ENCODE measurements around the gene DOP1A. TPM values are rescaled to one million over a fixed set of nuclear protein-coding genes. Genes with fewer than 3 reads are reported as not detected.
"Not testable (repeated sequence)": the region's sequence is repeated elsewhere in the genome, so short reads cannot be mapped to it uniquely, and the experiment has no call there.

DOP1A gene
- total RNA-seq, 1 experiment from 2014 or later, result 20.1 TPM

DNA sequence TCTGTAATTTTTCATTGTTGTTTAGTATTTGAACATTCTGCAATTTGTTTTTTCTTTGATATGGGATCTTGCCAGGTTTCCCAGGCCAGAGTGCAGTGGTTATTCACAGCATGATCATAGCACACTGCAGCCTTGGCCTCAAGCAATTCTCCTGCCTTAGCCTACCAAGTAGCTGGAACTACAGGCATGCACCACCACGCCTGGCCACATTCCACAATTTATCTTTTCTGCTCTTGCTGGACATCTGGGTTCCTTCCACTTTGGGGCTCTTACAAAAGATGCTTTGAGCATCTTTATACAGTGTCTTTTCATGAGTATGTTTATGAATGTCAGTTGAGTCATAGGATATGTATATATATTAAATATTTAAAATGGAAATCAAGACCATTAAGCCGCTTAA lies 83.6 kb downstream of the DOP1A start:
- no peak for DNase-seq (ENCODE audit: low read depth)

DNA sequence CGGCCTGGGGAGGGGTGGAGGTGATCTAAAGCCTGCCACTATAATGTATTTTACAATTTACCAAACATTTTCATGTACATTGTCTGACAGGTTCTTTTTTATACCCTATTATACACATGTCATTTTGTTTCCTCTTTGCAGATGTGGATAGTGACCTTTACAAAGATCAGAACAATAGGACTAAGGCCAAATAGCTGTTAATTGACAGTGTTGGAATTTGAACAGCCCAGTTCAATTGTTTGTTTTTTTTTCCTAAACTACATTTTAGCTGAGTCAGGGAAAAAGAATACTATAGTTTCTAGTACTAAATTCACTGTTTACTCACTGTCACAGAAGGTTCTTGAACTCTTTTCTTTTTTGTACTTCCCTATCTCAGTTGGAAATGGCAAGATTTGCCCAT lies 85.4 kb downstream of the DOP1A start:
- DNase-seq (ENCODE audit: low read depth), result no peak

DNA sequence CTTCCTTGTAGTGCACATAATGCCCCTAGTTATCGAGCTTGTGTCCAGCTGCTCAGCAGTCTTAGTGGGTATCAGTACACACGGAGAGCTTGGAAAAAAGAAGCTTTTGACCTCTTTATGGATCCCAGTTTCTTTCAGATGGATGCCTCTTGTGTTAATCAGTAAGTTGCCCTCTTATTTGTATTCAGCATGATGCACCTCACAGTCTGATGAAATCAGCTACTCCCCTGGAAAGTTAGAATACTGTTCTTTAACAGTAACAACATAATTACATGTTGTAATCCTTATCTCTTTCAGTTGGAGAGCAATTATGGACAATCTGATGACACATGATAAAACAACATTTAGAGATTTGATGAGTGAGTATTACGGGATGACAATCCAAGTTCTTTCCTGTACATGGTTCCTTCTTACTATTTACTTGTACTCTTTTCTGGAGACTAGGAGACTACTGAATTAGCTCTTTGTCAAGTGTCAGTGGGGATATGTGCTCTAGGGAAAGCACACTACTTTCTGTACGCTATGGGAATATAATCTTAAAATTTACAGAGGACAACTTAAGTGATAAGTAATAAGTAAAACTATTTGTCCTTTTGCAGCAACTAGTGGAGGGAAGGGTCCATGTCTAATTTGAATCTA lies 86.5 kb downstream of the DOP1A start:
- peak; percentile 2 for DNase-seq (ENCODE audit: low read depth)

DNA sequence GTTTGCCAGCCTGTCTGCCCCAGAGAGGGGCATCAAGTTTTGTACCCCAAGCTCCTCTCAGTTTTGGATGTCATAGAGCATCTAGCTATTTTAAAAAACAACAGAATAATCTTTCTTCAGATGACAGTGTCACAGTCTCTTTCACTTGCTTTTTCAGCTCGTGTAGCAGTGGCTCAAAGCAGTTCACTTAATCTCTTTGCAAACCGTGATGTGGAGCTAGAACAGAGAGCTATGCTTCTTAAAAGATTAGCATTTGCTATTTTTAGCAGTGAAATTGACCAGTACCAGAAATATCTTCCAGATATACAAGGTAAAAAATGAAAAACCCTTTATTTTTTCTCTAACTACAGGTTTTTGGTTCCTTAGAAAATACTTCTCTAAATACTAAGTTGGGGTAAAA lies 88.3 kb downstream of the DOP1A start:
- DNase-seq (ENCODE audit: low read depth), result no peak

DNA sequence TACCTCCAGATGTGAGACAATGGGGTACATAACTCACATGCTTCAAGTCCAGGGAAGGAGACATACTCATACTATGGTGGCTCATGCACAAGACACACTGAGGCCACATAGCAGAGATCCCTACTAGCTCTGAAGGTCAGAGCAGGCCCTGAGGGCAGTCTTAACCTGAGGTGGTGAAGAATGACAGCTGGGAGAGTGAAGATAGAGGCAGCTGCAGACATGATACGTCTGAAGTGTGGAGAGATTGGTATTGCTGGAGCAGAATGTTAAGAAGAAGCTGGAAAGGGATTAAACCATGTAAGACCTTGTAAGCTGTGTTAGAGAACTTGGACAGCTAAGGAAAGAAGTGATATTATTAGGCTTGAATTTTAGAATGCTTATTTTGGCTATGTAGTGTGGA lies 92.7 kb downstream of the DOP1A start:
- no peak for DNase-seq (ENCODE audit: low read depth)

DNA sequence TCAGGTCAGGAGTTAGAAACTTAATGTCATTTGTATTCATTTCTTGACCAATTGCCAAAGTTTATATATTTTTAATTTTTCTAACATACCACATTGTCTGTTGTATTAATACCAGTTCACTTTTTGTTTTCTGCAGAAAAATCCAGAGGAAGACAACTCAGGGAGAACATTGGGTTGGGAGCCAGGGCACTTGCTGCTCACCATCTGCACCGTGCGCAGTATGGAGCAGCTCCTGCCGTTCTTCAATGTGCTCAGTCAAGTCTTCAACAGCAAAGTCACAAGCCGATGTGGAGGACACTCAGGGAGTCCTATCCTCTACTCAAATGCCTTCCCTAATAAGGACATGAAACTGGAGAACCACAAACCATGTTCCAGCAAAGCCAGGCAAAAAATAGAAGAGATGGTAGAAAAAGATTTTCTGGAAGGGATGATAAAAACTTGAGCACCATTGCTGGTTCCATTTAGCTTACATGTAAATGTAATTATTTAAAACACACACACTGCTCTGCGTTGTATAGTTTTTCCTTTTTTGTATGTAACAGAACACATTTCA lies 100.3 kb downstream of the DOP1A start:
- no peak for DNase-seq (ENCODE audit: low read depth)

DNA sequence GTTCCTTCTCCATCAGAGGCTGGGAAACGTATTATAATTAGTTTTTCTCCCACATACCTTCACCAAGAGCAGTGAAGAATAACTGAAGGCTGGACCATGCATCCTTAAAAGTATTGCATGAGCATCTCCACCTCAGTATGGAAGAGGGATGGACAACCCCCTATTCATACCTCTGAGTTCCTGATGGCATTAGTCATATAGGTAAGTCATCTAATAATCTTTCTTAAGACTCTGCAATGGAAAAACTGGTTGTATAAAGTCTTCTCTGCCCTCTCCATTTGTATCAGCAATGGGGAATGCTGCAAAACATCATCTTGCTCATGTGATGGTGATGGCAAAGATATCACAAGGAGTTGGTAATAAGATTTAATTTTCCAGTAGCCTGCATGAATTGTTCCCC lies 101.1 kb downstream of the DOP1A start:
- no peak for DNase-seq (ENCODE audit: low read depth)

DNA sequence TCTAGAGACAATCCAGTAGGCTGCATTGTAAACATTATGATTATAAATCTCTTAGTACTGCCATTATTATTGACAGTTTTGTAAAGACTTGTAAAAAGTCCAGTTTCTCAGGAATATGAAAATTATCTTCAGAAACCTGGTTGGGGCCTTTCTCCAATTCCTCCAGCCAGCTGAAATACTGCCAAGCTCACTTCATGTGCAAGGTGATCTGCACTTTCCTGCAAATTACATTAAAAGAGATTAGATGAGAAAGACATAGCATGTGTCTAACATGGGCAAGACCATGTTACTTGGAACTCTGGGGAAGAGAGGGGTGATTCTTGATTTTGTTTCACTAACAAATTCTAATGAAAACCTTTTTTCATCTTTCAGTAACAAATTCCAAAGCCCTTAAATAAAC lies 101.6 kb downstream of the DOP1A start:
- DNase-seq (ENCODE audit: low read depth), result no peak

DNA sequence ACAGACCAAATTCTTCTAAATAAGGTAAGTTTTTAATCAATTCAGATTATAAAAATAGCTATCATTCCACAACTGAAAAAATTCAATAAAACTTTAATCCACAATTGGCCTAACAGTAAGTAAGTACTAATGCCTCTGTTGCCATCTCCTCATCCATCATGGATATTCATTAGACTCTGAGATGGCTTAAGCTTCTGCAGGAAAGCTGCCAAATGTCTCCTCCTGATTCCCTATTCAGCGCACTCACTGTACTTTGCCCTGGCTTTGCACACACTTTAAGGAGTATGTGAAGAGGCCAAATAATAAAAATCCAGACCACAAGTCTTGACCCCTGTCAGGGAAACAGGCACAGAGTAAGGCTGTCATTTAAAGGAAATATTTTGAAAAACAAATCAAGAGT lies 102.0 kb downstream of the DOP1A start:
- DNase-seq (ENCODE audit: low read depth), result no peak

DNA sequence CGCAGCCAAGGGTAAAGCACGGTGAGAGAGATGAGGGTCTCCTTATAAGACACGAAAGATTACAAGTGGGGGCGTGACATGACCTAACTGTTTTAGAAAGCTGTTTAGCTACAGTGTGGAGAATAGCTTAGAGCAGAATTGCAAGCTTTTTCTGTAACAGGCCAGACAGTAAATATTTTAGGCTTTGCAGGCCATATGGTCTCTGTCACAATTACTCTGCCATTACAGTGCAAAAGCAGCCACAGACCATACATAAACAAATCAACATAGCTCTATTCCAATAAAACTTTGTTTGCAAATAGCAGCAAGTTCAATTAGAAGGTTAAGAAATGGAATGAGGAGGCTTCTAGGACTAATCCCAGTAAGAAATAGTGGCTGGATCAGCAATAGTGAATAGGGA lies 108.8 kb downstream of the DOP1A start:
- DNase-seq (ENCODE audit: low read depth), result no peak

DNA sequence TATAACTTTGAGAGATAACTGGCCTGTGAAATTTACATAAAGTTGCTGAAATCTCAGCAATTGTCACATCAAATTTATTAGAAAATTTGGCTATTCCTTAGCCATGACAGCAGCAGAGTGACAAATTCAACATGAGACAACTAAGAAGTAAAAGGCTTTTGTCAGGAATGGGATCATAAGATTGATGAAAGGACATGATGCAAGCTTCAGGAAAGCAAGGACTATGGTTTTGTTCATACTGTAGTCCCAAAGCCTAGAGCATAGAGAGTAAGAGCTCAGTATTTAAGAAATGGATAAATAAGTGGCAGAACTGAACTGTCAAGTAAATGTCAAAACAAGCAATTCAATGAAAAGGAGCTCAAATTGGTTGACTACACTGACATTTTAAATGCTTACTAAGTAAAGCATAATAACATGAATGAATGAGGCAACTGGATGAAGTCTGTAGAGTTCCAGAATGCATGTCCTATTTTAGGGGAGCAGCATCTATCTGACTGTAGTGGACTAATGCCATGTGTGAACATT lies 113.0 kb downstream of the DOP1A start:
- no peak for DNase-seq (ENCODE audit: low read depth)

DNA sequence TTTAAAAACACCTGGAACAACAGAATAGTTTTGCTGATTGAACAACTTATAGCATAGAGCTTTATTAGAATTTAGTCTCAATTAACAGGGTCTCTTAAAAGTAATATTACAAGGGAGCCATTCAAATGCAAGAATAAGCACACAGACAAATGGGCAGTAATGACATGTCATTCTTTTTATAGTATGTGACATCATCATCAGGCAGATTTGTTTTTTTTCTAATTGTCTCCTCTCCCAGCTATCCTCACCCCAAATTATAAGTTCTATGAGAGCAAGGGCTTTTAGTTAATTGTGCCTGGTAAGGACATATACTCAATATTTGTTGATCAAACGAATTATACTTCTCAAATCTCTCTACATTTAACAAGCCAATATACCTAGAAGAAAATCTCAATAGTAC lies 114.6 kb downstream of the DOP1A start:
- no peak for DNase-seq (ENCODE audit: low read depth)

DNA sequence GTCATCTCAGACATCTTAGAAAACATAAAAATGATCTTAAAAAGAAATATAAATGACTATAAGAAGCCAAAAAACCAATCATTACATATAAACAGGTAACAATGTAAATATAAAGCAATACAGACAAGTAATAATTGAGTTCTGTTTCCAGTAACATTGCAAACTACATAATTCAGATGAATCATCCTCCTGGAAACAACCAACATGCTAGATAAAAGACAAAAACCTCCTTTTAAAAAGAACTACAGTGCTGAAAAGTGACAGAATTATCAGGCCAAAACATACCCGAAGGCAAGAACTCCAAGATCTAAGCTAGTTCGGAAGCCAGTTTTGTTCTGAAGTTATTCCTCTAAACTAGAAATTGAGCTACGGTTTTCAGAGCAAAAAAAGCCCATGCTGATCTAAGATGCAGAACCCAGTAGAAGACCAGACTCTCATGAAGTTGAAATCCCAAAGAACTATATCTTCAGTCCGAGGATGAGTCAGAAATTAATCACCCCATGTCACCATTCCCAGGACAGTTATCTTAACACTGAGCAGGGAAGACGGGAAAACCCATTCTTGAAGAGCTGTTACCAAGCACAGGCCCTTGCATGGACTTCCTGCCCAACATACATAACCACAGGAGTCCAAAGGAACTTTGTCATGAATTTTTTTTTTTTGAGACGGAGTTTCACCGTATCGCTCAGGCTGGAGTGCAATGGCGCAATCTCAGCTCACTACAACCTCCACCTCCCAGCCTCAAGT lies 115.8 kb downstream of the DOP1A start:
- DNase-seq (ENCODE audit: low read depth), result peak; percentile 91

DNA sequence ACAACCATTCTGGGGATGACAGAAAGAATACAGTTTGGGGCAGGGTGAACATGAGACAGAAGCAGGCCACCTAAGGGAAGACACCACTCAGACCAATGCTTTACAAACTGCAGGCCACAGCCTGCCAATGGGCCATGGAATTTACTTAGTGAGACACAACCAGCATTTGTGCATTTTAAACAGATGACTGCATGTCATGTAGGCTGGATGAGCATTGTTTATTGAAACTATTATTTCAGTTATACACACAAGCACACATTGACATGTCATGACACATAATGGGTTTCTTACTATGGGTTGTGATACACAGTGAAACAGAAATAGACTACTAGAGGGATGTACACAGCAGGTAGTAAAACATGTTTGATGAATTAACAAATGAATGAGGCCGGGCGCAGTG lies 117.6 kb downstream of the DOP1A start:
- no peak for DNase-seq (ENCODE audit: low read depth)

DNA sequence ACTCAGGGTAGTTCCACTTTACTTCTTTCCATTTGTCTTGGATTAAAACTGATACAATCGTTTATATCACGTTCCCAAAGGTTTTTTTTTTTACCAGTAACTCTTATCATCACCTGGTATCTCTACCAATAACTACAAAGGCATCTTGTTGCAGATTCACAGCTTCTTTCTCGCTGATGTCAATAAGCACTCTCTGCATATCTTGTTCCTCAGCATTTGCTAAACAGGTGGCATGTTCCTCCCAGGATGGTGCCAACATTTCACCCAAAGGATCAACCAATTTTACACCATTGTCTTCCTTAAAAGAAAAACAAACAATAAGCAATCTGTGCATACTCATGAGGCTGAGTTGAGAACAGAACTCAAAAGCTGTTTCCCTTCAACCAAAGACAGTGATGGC lies 121.0 kb downstream of the DOP1A start:
- no peak for DNase-seq (ENCODE audit: low read depth)

DNA sequence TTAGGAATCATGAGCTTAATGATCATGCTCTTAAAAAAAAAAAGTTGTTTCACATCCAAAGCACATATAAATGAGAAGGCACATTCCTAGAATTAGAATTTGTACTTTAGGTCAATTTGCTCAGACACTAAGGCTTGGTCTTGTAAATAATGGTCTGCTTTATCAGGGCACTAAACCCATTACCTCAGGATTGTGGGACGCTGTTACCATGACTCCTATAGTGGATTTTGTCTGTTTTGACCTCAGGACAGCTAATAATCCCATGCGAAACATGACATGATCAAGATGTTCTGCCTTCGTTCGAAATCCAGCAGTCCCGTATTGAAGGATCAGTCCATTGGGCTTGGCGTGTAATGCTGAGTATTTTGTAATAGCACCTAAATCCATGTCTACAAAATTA lies 123.2 kb downstream of the DOP1A start:
- DNase-seq (ENCODE audit: low read depth), result no peak

DNA sequence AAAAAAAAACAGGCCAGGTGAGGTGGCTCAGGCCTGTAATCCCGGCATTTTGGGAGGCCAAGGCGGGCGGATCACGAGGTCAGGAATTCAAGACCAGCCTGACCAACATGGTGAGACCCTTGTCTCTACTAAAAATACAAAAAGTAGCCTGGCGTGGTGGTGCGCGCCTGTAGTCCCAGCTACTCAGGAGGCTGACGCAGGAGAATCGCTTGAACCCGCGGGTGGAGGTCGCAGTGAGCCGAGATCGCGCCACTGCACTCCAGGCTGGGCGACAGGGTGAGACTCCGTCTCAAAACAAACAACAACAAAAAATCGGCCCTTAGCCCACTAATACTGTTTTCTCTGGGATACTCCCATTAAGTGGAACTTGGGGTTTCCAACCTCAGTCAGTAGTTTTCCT lies 124.5 kb downstream of the DOP1A start:
- not testable (repeated sequence) for DNase-seq (ENCODE audit: low read depth)

DNA sequence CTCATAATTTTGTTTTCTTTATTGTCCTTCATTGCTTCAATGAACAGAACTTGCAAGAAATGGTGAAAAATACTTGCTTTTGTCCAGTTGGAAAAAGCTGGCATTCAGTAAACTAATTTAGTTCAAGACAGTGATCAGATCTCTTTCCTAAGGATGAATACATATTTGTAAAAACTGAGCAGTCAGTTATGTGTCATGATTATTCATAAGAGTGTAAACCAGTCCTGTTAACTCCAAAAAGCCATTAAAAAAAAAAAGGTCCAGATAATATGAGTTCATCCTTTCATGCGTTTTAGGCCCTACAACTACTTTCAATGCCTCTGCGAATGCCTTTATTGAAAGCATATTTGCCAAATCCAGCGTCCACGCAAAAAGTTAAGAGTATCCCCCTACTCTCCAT lies 125.0 kb downstream of the DOP1A start:
- no peak for DNase-seq (ENCODE audit: low read depth)

DNA sequence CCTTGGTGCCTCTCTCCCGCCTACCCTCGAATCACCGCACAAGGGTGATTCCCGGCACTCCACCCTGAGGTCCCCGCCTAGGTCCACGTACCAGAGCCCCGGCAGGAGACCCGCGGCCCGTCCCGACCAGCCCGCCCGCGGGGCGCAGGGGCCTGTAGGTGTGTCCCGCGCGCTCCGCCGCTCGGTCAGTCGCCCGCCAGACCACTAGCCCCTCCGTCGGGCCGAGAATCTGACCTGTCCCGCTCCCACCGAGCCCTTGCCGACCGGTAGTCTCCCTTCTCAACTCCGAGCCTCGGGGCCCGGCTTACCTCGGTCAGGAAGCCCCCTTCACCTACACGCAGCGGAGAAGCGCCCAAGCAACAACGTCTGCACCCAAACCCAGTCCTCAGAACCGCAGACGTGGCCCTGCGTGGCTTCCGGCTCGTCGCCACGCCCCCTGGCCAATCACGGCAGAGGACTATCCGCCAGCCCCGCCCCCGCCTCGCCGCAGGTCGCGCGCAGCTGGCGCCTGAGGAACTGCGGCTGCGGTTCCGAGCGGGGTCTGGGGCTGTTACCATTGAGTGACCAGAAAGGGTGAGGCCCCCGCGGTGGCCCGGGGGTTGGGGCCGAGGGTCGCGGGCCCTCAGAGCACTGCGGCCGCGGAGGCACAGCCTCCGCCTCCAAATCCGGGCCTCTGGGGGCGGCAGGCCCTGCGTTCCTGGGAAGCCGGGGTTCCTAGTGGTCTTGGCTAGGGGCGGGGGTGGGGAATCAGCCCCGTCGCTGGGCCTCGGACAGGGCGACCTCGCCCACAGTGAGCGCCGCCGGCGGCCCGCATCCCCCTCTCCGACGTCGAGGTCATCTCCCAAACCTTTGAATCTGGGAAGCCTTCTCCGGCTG lies 125.6 kb downstream of the DOP1A start, which contains the start of the genes PGM3 and RWDD2A:
TSS of gene PGM3 (minus strand) at position 395 of the 876 bp plus-strand sequence. CDS start 2,253 bp downstream, outside the sequence.
TSS of gene RWDD2A (plus strand) at position 487 of the 876 bp plus-strand sequence. CDS start 1,095 bp downstream, outside the sequence.
- DNase-seq (ENCODE audit: low read depth), result peak; percentile 97

DNA sequence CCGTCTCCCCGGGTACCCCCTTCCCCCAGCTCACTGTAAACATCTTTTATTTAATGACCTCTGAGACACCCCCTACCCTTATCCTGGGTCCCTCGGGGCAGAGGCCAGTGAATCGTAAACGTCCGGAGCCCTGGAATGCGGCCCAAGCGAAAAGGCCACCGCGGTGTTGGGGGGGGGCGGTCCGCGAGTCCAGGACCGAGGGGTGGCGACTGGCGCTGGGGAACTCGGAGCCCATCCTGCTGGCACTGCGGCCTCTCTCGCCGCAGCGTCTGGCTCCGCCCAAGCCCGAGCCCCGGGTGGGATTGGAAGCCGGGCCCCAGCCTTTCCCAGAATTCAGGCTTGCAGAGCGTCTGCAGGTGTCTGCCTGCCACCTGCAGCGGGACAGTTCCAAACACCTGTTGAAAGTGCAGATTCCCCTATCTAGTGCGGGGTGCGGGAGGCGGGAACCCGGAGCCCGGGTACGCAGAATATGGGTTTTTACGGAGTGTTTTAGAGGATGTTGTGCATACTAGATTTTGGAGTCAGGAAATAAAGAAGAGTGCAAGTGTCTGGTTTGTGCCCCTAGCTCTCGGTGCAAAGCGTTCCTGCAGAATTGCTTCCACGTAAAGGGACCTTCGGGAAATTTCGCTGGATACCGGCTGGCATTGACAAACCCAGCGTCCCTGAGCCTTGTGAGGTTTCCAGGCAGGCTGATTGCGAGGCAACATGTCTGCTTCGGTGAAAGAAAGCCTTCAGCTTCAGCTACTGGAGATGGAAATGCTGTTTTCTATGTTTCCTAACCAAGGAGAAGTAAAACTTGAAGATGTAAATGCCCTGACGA lies 126.5 kb downstream of the DOP1A start:
- DNase-seq (ENCODE audit: low read depth), result peak; percentile 54

All from Daoy (cell line).